GM12878 (cell line): ENCODE measurements around the gene CORO1C. TPM values are rescaled to one million over a fixed set of nuclear protein-coding genes. Genes with fewer than 3 reads are reported as not detected.
A peak's percentile ranks its signal among the peaks of the same experiment; 100 is the strongest.

ENCODE experiments used
- ATAC-seq: fragments of 200-7000 bp; cut with Tn5 transposase; 3 replicates; pipeline ENCODE4 v1.9.1; 2020; ENCODE audit warnings: mild to moderate bottlenecking, moderate library complexity
- BruUV-seq: library from RNA; stranded (reverse); fragments of 400-500 nt; replicated peaks from 2 replicates; lab custom pipeline; 2021; lab: Mats Ljungman, UMichigan
- CTCF ChIA-PET: fragments of 300-600 bp; sonication (Branson Sonifier 250); formaldehyde crosslinking; extraction: SDS; loops from one replicate; lab custom pipeline; 2021; ENCODE audit warnings: inconsistent platforms; lab: Yijun Ruan, JAX
- POLR2A ChIA-PET: fragments of 350-600 bp; formaldehyde crosslinking; extraction: SDS; loops from one replicate; lab custom pipeline; 2021; ENCODE audit warnings: inconsistent platforms; lab: Charles Lee
- RAD21 ChIA-PET: fragments of 300-600 bp; sonication (Branson Sonifier 250); formaldehyde crosslinking; loops from one replicate; lab custom pipeline; 2023; ENCODE audit warnings: antibody characterized with exemption; ENCODE audit not compliant: unreplicated experiment; lab: Charles Lee
- SMC1A ChIA-PET: fragments of 300-600 bp; sonication (Branson Sonifier 250); formaldehyde crosslinking; loops from one replicate; lab custom pipeline; 2023; ENCODE audit not compliant: unreplicated experiment, uncharacterized antibody; lab: Charles Lee
- DNase-seq: peaks from one replicate; pipeline ENCODE4 v3.0.0-alpha.2; 2011; ENCODE audit warnings: low read depth, low spot score
- FAIRE-seq: peaks from 3 replicates; lab custom pipeline; 2011; peaks lifted over from hg19 to GRCh38; lab: Jason Lieb, UNC
- H2AFZ ChIP-seq: 2 replicates; pipeline ENCODE4 v1.6.0; 2011; ENCODE audit warnings: low read depth, low read length, control low read depth; ENCODE audit not compliant: control insufficient read depth
- H3K27ac ChIP-seq: 2 replicates; pipeline ENCODE4 v1.5.1; 2011; ENCODE audit warnings: control low read depth; ENCODE audit not compliant: control insufficient read depth, insufficient read depth
- H3K27me3 ChIP-seq, 2 experiments: replicated peaks in 1 of 2; 2 replicates each; pipeline versions ENCODE4 v1.6.0 to v1.6.1; 2011; ENCODE audit warnings: low read length in 1 of 2; ENCODE audit not compliant: control insufficient read depth in 2 of 2, insufficient read depth in 2 of 2
- H3K36me3 ChIP-seq, 2 experiments: 2 replicates each; pipeline ENCODE4 v1.5.1; 2011; ENCODE audit warnings: low read length in 1 of 2; ENCODE audit not compliant: control insufficient read depth in 2 of 2, insufficient read depth in 2 of 2
- H3K4me1 ChIP-seq: 2 replicates; pipeline ENCODE4 v1.6.1; 2011; ENCODE audit warnings: mild to moderate bottlenecking, low read length, moderate library complexity, mixed read lengths; ENCODE audit not compliant: control insufficient read depth, insufficient read depth
- H3K4me2 ChIP-seq: 2 replicates; pipeline ENCODE4 v1.6.0; 2011; ENCODE audit warnings: control low read depth; ENCODE audit not compliant: control insufficient read depth, insufficient read depth
- H3K4me3 ChIP-seq: fragments of 200-600 bp; sonication (generic); 2 replicates; pipeline ENCODE4 v1.5.1; 2016
- H3K79me2 ChIP-seq: 2 replicates; pipeline ENCODE4 v1.6.0; 2011; ENCODE audit warnings: low read length; ENCODE audit not compliant: control insufficient read depth, insufficient read depth
- H3K9ac ChIP-seq: 2 replicates; pipeline ENCODE4 v1.8.0; 2011; ENCODE audit warnings: low read length, control low read depth, mixed read lengths; ENCODE audit not compliant: control insufficient read depth, insufficient read depth
- H3K9me3 ChIP-seq: replicated peaks from 3 replicates; pipeline ENCODE4 v1.5.1; 2011; ENCODE audit warnings: mild to moderate bottlenecking, low read length; ENCODE audit not compliant: control insufficient read depth, insufficient read depth
- H4K20me1 ChIP-seq: 2 replicates; pipeline ENCODE4 v1.6.0; 2011; ENCODE audit not compliant: control insufficient read depth, insufficient read depth
- BACH1 ChIP-seq: fragments of 450-650 bp; IDR thresholded peaks from 2 replicates; pipeline ENCODE4 v1.6.1; 2017; ENCODE audit warnings: mild to moderate bottlenecking, borderline replicate concordance
- GABPA ChIP-seq: IDR thresholded peaks from 2 replicates; pipeline ENCODE4 v1.6.1; 2014; ENCODE audit warnings: antibody characterized with exemption, low read depth, mild to moderate bottlenecking, inconsistent platforms
- NR2C2 ChIP-seq: IDR thresholded peaks from 2 replicates; pipeline ENCODE4 v1.6.1; 2011; ENCODE audit warnings: borderline replicate concordance, low read depth; ENCODE audit not compliant: control insufficient read depth, insufficient read length
- PRDM15 ChIP-seq: fragments of 450-650 bp; formaldehyde crosslinking; IDR thresholded peaks from 2 replicates; pipeline ENCODE4 v1.4.0; 2020; ENCODE audit warnings: mild to moderate bottlenecking, moderate library complexity
- ZBTB11 ChIP-seq: fragments of 450-650 bp; formaldehyde crosslinking; IDR thresholded peaks from 2 replicates; pipeline ENCODE4 v1.5.0; 2022; ENCODE audit warnings: mild to moderate bottlenecking, missing genetic modification characterization
- ZNF384 ChIP-seq: IDR thresholded peaks from 2 replicates; pipeline ENCODE4 v1.6.1; 2012; ENCODE audit warnings: low read depth, mild to moderate bottlenecking, low read length, improper control_type of control experiment, borderline replicate concordance
- WGBS: methylation state at CpG from one replicate; pipeline ENCODE4 v1.1.6; 2016; ENCODE audit warnings: low lambda C conversion rate; ENCODE audit not compliant: insufficient replicate concordance, insufficient coverage; ENCODE audit errors: missing lambda C conversion rate; 5-methylcytosine and 5-hydroxymethylcytosine counted together
- in situ Hi-C: fragments of 300-500 bp; cut with MboI; formaldehyde crosslinking; loops from 9 replicates; pipeline ENCODE4 v1.14.3; 2018; ENCODE audit warnings: mixed read lengths
- intact Hi-C: fragments of 100-400 bp; cut with micrococcal nuclease; formaldehyde crosslinking; loops from one replicate; pipeline ENCODE4 v1.14.2; 2022; ENCODE audit not compliant: unreplicated experiment
- polyA plus RNA-seq, 11 experiments: library from polyadenylated mRNA; depleted of rRNA in 4 of 11; unstranded in 6 of 11; stranded (reverse) in 5 of 11; fragments of >200 nt; fragmentation: Nextera tagmentation in 4 of 11; fragmentation: Illumina TruSeq in 1 of 11; extraction: Ambion mirVana in 4 of 11; extraction: Trizol in 1 of 11; gene quantifications; 1 replicate in 1 of 11; 2 replicates in 10 of 11; pipeline versions ENCODE4 v1.2.1 to v1.2.3, GENCODE V29; 2011 to 2016; ENCODE audit warnings: inconsistent platforms in 2 of 11, missing spikeins in 2 of 11, low read depth in 1 of 11
- total RNA-seq, 4 experiments: library from RNA; depleted of rRNA in 3 of 4; stranded (reverse); fragments of >200 nt in 3 of 4; fragmentation: Illumina TruSeq in 1 of 4; extraction: Trizol in 1 of 4; gene quantifications; 2 replicates each; pipeline versions ENCODE4 v1.2.1 to v1.2.3, GENCODE V29; 2013 to 2021

Gene CORO1C
- total and polyA plus RNA-seq, 10 of the 15 experiments (the other 5 are each of a cell fraction or from before 2014, with no cell fraction given) = 52.7 to 254 (median 171) TPM

- TF ChIP-seq NR2C2 (no peak), BACH1 (no peak), GABPA (no peak), ZBTB11 (CRISPR knock-in tag) (no peak)
Observed at GRCh38 chr12:108679106-108679681, 52.1 kb downstream of the CORO1C start (continued).

GRCh38 chr12:108678104-108678730 is 53.1 kb downstream of the CORO1C start:
- in situ Hi-C loops = no loop called here
- ChIA-PET RAD21 (interaction anchor here (1.0 to 1.6 kb wide), 3 partner anchors 9 to 52 kb away, joined by 3 to 8 read pairs (median 4); no protein-coding TSS in a partner anchor), POLR2A (interaction anchor here (1.5 kb wide), 1 partner anchor 10 kb away, joined by 3 read pairs; no protein-coding TSS in a partner anchor), CTCF (interaction anchor here (0.9 to 2.1 kb wide), 6 partner anchors 8 to 126 kb away, joined by 3 to 12 read pairs (median 6); no protein-coding TSS in a partner anchor), SMC1A (interaction anchor here (1.2 to 3.1 kb wide), 5 partner anchors 8 to 37 kb away, joined by 4 to 34 read pairs (median 6); no protein-coding TSS in a partner anchor)
- no peak overlapping the region for H2AFZ ChIP-seq
- peaks cover 9% of the 10 kb centered on the region for H3K4me1 ChIP-seq
- 76% methylated on average over 9 of the region's 9 CpGs for WGBS
- H4K20me1 ChIP-seq = no peaks in the 10 kb centered on the region
- H3K9ac ChIP-seq = no peak overlapping the region
- FAIRE-seq = no peak
- peaks cover 37% of the 10 kb centered on the region for H3K79me2 ChIP-seq
- H3K27ac ChIP-seq = no peak overlapping the region; the same call in 1 of the 2 replicates
- no peak overlapping the region for H3K4me3 ChIP-seq
- H3K9me3 ChIP-seq = no peaks in the 10 kb centered on the region
- TF ChIP-seq PRDM15 (CRISPR knock-in tag) = no peak
- no peak for TF ChIP-seq ZNF384
- no TSS peak for BruUV-seq
- intact Hi-C loops = no loop called here
- H3K4me2 ChIP-seq = no peak overlapping the region
- H3K36me3 ChIP-seq = peaks cover 6 to 10% of the 10 kb centered on the region in 2 experiments; a peak in 3 of 4 replicates
- H3K27me3 ChIP-seq = no peaks in the 10 kb centered on the region
- no peak for DNase-seq
- ATAC-seq = peak; percentile 49
